Pancreas (tissue), 10 donors: Measurements from ENCODE around the gene PDCD11. TPM values are rescaled to one million over a fixed set of nuclear protein-coding genes. Genes with fewer than 3 reads are reported as not detected.
A peak's percentile ranks its signal among the peaks of the same experiment; 100 is the strongest.

ENCODE experiments used
- ATAC-seq, 4 donors: fragments of 200-7000 bp; cut with Tn5 transposase; one replicate each; pipeline versions ENCODE4 v1.8.0 to v1.9.1; 2020; ENCODE audit warnings: mild to moderate bottlenecking in 4 of 4, moderate library complexity in 4 of 4
- DNase-seq, 6 donors: peaks; one replicate each; pipeline ENCODE4 v3.0.0-alpha.2; 2020
- FAIRE-seq: peaks from 2 replicates; lab custom pipeline; 2012; peaks lifted over from hg19 to GRCh38; lab: Jason Lieb, UNC
- H3K27ac ChIP-seq, 4 donors: fragments of 200-600 bp; sonication (generic); 1 replicate in 3 of 4; 2 replicates in 1 of 4; pipeline versions ENCODE4 v1.5.0 to v1.8.0; 2020
- H3K27me3 ChIP-seq, 4 donors: fragments of 200-600 bp; one replicate each; pipeline ENCODE4 v1.8.0; 2021
- H3K36me3 ChIP-seq, 3 donors: fragments of 200-600 bp; sonication (generic) in 1 of 3; one replicate each; pipeline versions ENCODE4 v1.5.0 to v1.8.0; 2020 to 2021
- H3K4me1 ChIP-seq, 3 donors: fragments of 200-600 bp; one replicate each; pipeline ENCODE4 v1.8.0; 2021
- H3K4me3 ChIP-seq, 4 donors: fragments of 200-600 bp; sonication (generic) in 2 of 4; one replicate each; pipeline versions ENCODE4 v1.5.0 to v1.8.0; 2020 to 2021
- H3K9me3 ChIP-seq, 4 donors: fragments of 200-600 bp; one replicate each; pipeline ENCODE4 v1.8.0; 2021
- WGBS, 2 donors: extraction: QIAGEN DNeasy Blood & Tissue Kit; methylation state at CpG; one replicate each; pipeline ENCODE4 v1.1.7; 2013; 5-methylcytosine and 5-hydroxymethylcytosine counted together
- intact Hi-C, 3 donors: fragments of 100-400 bp; cut with DNase I; formaldehyde crosslinking; loops; one replicate each; pipeline versions ENCODE4 v1.11.1 to v1.14.2; 2022
- polyA plus RNA-seq, 2 donors: library from polyadenylated mRNA; stranded (reverse); fragments of 200-250 nt; gene quantifications; one replicate each; pipeline ENCODE4 v1.2.3, GENCODE V29; 2013
- total RNA-seq, 6 donors: library from RNA; stranded (reverse); fragmentation: NEBNext Ultra II Directional in 4 of 6; extraction: Animal tissue kit (Norgen Biotek cat#: 25700) in 4 of 6; gene quantifications; one replicate each; pipeline versions ENCODE4 v1.2.1 to v1.2.4, GENCODE V29; 2021 to 2023
- TF ChIP-seq, protein P1 (sequence below), 4 donors: fragments of 200-600 bp; sonication (generic) in 3 of 4; IDR thresholded peaks; one replicate each; pipeline versions ENCODE4 v1.5.0 to v1.8.0; 2021; ENCODE audit warnings: antibody characterized with exemption in 4 of 4
- donor health status: healthy with polysubstance abuse.
- donor health status: DM: no; HTN: no; CAD: no; lungs with moderate emphysema.
- donor health status: DM: no; HTN: no; CAD: no.
- donor health status: control.
- donor health status: control.
- donor health status: Bipolar disorder and iron deficiency.
- donor health status: DM: yes; HTN: yes; CAD: no.
- donor health status: DM: no; HTN: no; CAD: no.
- donor health status: DM: no; HTN: no; CAD: no.
- donor health status: DM: yes; HTN: yes; CAD: no.

The PDCD11 gene
- total and polyA plus RNA-seq, 8 donors, result 11.3 to 27.4 (median 16.2) TPM

DNA sequence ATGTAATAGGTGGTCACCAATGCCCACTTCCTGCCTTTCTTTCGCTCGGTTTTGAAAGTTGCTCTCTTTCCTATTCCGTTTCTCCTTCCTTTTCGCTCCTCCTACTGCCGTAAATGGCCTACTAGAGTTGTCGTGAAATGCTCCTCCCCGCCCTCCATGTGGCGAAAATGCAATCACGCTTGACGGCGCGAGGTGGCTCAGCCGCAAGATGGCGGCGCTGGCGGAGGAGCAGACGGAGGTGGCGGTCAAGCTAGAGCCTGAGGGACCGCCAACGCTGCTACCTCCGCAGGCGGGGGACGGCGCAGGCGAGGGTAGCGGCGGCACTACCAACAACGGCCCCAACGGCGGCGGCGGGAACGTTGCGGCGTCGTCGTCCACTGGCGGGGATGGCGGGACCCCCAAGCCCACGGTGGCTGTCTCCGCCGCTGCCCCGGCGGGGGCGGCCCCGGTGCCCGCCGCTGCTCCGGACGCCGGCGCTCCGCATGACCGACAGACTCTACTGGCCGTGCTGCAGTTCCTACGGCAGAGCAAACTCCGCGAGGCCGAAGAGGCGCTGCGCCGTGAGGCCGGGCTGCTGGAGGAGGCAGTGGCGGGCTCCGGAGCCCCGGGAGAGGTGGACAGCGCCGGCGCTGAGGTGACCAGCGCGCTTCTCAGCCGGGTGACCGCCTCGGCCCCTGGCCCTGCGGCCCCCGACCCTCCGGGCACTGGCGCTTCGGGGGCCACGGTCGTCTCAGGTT lies 28.5 kb upstream of the PDCD11 start, which contains the start of gene TAF5:
TSS of gene TAF5 (plus strand) at position 195 of the 737 bp plus-strand sequence. CDS start at position 209, 14 bp downstream.
- Histone ChIP-seq H3K4me1 (peaks cover 2 to 9% (median 8%) of the 10 kb centered on the region in 3 donors), H3K9me3 (no peaks in the 10 kb centered on the region), H3K36me3 (no peaks in the 10 kb centered on the region), H3K27me3 (no peaks in the 10 kb centered on the region), H3K27ac (peak within 1 kb of the TSS; percentile 65 to 86 (median 82)), H3K4me3 (peak within 1 kb of the TSS; percentile 95 to 100 (median 98))
- TF ChIP-seq, protein P1, sequence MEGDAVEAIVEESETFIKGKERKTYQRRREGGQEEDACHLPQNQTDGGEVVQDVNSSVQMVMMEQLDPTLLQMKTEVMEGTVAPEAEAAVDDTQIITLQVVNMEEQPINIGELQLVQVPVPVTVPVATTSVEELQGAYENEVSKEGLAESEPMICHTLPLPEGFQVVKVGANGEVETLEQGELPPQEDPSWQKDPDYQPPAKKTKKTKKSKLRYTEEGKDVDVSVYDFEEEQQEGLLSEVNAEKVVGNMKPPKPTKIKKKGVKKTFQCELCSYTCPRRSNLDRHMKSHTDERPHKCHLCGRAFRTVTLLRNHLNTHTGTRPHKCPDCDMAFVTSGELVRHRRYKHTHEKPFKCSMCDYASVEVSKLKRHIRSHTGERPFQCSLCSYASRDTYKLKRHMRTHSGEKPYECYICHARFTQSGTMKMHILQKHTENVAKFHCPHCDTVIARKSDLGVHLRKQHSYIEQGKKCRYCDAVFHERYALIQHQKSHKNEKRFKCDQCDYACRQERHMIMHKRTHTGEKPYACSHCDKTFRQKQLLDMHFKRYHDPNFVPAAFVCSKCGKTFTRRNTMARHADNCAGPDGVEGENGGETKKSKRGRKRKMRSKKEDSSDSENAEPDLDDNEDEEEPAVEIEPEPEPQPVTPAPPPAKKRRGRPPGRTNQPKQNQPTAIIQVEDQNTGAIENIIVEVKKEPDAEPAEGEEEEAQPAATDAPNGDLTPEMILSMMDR (IDR thresholded peaks at IDR 0.05), result no peak
- 0 to 1% methylated on average over 62 to 81 of the region's 81 CpGs for WGBS, 2 donors
- ATAC-seq, result peak; percentile 88 to 94 (median 92)
- peak; percentile 69 for FAIRE-seq
- peak; percentile 90 to 95 (median 92) for DNase-seq
- intact Hi-C loops, result no loop called here

DNA sequence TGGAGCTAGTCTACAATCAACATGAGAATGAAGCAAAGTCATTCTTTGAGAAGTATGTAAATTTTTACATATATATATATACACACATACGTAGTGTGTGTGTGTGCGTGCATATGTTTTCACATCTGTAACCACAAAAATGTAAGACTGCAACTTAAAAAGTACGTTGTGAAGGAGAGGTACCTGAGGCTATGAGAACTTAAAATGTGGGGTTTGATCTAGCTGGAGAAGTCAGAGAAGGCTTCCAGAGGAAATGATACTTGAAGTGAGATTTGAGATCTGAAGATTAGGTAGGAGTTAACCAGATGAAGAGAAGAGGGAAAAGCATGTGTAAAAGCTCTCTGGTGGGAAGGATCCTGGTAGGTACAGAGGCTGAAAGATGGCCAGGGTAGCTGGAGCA lies 22.9 kb upstream of the PDCD11 start:
- Histone ChIP-seq H3K9me3 (no peaks in the 10 kb centered on the region), H3K4me1 (peaks cover 2 to 9% (median 8%) of the 10 kb centered on the region in 3 donors), H3K27ac (no peak overlapping the region), H3K4me3 (no peak overlapping the region), H3K27me3 (no peaks in the 10 kb centered on the region), H3K36me3 (peaks cover 0 to 11% (median 0%) of the 10 kb centered on the region in 3 donors)
- ATAC-seq, result no peak
- FAIRE-seq, result no peak
- TF ChIP-seq, protein P1 (IDR thresholded peaks at IDR 0.05), result no peak
- no peak for DNase-seq
- intact Hi-C loops, result no loop called here
- 86 to 92% methylated on average over 3 of the region's 3 CpGs for WGBS, 2 donors

DNA sequence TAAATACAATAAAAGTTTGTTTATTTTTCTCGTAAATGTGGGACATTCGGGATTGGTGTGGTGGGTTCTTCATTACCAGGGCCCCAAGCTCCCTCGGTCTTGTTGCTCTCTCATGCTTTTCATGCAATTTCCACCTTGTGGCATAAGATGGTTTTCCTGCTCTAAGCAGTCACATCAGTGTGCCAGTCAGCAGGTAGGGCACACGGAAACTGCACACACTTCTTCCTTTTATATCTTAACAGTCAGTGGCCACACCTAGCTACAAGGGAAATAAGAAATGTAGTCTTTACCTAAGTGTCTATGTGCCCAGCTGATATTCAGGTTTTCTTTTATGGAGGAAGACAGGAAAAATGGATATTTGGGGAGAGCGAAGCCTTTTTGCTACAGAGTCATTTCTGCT lies 22.2 kb upstream of the PDCD11 start:
- Histone ChIP-seq H3K27ac (no peak overlapping the region), H3K4me3 (no peak overlapping the region), H3K4me1 (peaks cover 2 to 4% (median 3%) of the 10 kb centered on the region in 3 donors), H3K27me3 (no peaks in the 10 kb centered on the region), H3K36me3 (peaks cover 0 to 11% (median 0%) of the 10 kb centered on the region in 3 donors), H3K9me3 (no peaks in the 10 kb centered on the region)
- no peak for FAIRE-seq
- DNase-seq, result no peak
- intact Hi-C loops, result no loop called here
- ATAC-seq, result no peak
- 93 to 98% methylated on average over 5 of the region's 5 CpGs for WGBS, 2 donors
- TF ChIP-seq, protein P1 (IDR thresholded peaks at IDR 0.05), result no peak

- Histone ChIP-seq H3K27ac (no peak overlapping the region), H3K36me3 (peaks cover 2 to 31% (median 11%) of the 10 kb centered on the region in 3 donors), H3K27me3 (no peaks in the 10 kb centered on the region), H3K9me3 (no peaks in the 10 kb centered on the region), H3K4me3 (no peak overlapping the region), H3K4me1 (no peaks in the 10 kb centered on the region)
- FAIRE-seq, result no peak
- TF ChIP-seq, protein P1 (IDR thresholded peaks at IDR 0.05), result no peak
- no peak for ATAC-seq
- intact Hi-C loops, result no loop called here
- no peak for DNase-seq
- WGBS, 2 donors, result 95 to 98% methylated on average over 5 of the region's 5 CpGs
Measured at GRCh38 chr10:103382769-103383168, 13.7 kb upstream of the PDCD11 start.

DNA sequence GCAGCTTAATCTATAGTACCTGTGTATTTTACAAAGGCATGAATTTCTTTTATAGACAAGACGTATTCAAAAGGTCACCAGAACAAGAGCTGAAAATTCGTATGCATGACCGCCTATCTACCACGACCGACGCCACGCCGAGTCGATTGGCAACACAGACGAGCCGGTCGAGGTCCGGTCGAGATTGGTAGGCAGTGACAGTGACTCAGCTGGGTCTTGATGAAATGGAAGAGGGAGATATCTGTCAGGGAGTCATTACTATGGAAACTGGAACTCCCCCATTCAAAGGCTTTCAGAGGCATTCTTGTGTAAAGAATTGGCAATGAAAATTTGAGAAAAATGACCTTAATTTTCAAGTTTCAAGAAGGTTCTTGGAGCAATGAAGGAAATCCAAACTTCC lies 2.2 kb upstream of the PDCD11 start:
- FAIRE-seq, result no peak
- no peaks in the 10 kb centered on the region for H3K9me3 ChIP-seq
- DNase-seq, result no peak
- H3K27me3 ChIP-seq, result no peaks in the 10 kb centered on the region
- no peak overlapping the region for H3K27ac ChIP-seq
- no peak overlapping the region for H3K4me3 ChIP-seq
- 85 to 86% methylated on average over 14 of the region's 14 CpGs for WGBS, 2 donors
- TF ChIP-seq, protein P1 (IDR thresholded peaks at IDR 0.05), result no peak
- ATAC-seq, result no peak
- intact Hi-C loops, result no loop called here
- peaks cover 15 to 25% (median 18%) of the 10 kb centered on the region in 3 donors for H3K4me1 ChIP-seq
- H3K36me3 ChIP-seq, result peaks cover 0 to 33% (median 5%) of the 10 kb centered on the region in 3 donors
